Measurements from ENCODE around the gene ANO6.

- no peak for TF ChIP-seq POLR2AphosphoS5 (IDR thresholded peaks at IDR 0.05)
- TF ChIP-seq, protein P1, sequence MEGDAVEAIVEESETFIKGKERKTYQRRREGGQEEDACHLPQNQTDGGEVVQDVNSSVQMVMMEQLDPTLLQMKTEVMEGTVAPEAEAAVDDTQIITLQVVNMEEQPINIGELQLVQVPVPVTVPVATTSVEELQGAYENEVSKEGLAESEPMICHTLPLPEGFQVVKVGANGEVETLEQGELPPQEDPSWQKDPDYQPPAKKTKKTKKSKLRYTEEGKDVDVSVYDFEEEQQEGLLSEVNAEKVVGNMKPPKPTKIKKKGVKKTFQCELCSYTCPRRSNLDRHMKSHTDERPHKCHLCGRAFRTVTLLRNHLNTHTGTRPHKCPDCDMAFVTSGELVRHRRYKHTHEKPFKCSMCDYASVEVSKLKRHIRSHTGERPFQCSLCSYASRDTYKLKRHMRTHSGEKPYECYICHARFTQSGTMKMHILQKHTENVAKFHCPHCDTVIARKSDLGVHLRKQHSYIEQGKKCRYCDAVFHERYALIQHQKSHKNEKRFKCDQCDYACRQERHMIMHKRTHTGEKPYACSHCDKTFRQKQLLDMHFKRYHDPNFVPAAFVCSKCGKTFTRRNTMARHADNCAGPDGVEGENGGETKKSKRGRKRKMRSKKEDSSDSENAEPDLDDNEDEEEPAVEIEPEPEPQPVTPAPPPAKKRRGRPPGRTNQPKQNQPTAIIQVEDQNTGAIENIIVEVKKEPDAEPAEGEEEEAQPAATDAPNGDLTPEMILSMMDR (IDR thresholded peaks at IDR 0.05; ENCODE audit: poor library complexity, severe bottlenecking) = no peak
These were observed 203.5 kb downstream of the ANO6 start for GRCh38 chr12:45419317-45419814.
